HG03135 (cell line): ENCODE data around the gene NOXRED1.

Experiments
- ATAC-seq: cut with Tn5 transposase; IDR thresholded peaks from one replicate; pipeline ENCODE4 v1.9.1; 2021; ENCODE audit warnings: mild to moderate bottlenecking, moderate library complexity; ENCODE audit not compliant: unreplicated experiment

The NOXRED1 gene

GRCh38 chr14:77409131-77409533, 14.2 kb downstream of the NOXRED1 start:
- no peak for ATAC-seq

GRCh38 chr14:77407158-77407557, 16.2 kb downstream of the NOXRED1 start:
- no peak for ATAC-seq

DNA sequence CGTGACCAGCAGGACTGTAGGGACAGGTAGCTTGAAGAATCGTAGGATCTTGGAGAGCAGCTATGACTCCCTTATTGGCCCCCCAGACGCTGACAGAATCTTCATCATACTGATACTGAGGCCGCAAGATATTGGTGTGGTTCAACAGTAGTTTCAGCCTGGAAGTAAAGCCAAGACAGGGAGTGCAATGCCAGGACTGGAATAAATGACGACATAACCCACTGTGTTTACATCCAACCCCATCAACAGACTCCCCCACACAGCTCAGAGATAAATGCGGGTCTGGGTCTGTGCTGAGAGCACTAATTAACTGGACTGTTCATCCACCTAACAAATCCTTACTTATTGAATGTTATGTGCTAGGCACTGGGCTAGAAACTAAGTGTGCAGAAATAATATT, 16.6 kb downstream of the NOXRED1 start:
- no peak for ATAC-seq

- no peak for ATAC-seq
Observed at GRCh38 chr14:77406086-77406485, 17.2 kb downstream of the NOXRED1 start.

- ATAC-seq, result no peak
Observed at GRCh38 chr14:77403768-77404167, 19.6 kb downstream of the NOXRED1 start.

DNA sequence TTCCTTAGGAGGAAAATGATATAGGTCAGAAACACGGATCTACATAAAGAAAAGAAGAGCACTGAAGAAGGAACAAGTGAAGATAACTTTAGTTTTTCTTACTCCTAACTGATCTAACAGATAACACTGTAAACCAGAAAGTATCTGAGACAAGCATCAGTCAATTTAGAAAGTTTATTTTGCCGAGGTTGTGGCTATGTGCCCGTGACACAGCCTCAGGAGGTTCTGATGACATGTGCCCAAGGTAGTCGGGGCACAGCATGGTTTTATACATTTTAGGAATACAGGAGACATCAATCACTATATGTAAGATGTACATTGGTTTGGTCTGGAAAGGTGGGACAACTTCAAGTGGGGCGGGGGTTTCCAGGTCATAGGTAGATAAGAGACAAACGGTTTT, 23.1 kb downstream of the NOXRED1 start:
- no peak for ATAC-seq

- ATAC-seq, result no peak
Observed at GRCh38 chr14:77390188-77390587, 33.1 kb downstream of the NOXRED1 start.

GRCh38 chr14:77378701-77379100, 44.6 kb downstream of the NOXRED1 start:
- ATAC-seq, result no peak

- peak; percentile 2 for ATAC-seq
Observed at GRCh38 chr14:77377502-77377844, 45.9 kb downstream of the NOXRED1 start.

DNA sequence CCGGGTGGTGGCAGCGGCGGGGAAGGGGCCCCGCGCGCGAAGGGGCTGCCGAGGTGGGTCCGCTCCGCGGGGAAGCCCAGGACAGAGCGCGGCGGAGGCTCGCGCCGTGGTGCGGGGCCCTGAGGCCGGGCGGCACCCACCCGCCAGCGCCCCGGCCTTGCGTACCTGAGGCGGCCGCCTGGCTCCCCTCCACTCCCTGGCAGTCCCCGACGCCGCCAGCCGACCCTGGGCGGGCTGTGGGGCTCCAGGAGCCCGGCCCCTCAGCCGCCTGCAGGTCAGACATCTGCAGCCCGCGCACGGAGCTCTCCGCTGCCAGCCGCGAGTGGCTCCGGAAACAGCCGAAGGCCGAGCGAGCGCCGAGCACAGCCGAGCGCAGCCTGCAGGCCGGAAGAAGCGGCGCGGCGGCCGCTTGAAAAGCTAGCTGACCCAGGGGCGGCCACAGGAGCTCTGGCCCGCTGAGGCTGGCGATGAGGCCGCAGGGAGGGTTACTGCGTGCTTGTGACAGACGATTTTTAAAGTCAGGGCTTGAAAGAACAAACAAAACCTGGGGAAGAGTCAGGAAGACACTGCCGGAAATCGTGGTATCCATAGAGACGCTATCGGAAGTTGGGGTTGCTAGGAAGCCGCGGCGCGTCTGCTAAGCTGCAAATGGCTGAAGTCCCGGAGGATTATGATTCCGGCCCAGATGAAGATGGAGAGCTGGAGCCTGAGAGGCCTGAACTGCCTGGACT, 46.4 kb downstream of the NOXRED1 start, which contains the start of the genes SAMD15 and TMED8:
TSS of gene SAMD15 (plus strand) at position 609 of the 731 bp plus-strand sequence. CDS start at position 649, 40 bp downstream.
TSS of gene TMED8 (minus strand) at position 324 of the 731 bp plus-strand sequence. CDS start at position 283, 41 bp downstream.
- ATAC-seq, result peak; percentile 84

DNA sequence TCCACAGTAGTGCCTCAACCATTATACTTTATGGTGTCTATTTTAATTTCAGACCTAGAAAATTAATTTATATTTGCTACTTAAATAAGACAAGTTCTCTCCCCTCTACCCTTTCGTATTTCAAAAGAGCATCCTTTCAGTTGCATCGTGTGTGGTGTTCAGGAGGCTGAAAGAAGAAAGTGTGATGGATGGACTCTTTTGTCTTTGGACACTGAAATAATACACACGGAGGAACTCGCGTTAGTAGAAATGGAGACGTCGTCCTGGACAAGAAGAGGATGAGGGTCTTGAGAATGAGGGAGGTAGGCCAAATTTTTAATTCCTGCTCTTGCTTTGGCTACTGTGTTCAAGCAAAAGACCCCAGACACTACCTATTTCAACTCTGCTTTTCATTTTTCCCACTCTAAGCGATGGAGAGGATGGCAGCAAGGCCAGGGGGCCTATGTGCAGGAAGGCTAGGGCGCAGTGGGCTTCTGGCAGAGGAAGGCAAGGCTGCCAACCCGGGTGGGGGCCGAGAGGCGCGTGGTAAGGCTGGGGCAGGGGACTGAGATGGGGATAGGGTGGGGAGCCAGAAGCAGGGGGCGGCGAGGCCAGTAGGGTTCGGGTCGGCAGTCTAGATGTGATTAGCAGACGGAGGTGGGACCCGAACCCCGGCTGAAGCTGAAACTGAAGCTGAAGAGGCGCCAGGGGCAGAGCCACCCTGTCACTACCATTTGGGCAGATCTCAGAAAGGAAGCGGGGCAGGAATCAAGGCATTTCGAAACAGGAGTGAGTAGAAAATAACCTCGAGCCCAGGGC, 47.2 kb downstream of the NOXRED1 start:
- ATAC-seq, result peak; percentile 24

DNA sequence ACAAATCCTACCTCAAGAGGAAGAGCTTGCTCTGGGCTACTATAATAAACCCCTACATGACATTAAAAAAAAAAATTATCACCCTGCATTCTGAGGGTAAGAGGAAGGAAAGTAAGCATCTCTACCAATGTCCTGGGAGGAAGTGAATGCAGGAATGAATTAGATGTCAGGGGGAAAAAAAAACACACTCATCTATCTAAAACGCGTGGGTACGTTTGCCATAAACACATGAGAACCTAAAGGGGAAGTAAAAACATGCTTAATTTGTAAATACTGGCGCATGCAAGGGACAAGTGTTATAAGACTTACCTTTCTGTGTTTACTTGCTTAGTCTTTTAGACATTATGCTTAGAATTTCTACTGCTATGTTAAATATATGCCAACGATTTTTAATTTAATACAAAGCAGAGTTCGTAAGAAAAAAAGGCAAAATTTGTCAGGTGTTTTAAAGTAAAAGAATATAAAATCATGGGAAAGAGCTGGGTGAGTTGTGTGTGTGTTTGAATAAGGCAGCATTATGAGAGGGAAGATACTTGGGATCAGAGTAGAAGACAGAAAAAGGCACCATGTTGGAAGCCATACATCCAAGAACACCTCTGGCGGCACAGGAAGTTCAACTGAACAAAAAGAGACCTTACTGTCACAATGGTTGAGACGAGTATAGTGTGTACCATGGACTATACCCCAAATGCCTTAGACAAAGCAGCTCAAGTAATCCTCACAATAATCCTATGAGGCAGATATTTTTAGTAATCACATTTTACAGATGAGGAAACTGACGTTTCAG, 48.0 kb downstream of the NOXRED1 start:
- no peak for ATAC-seq

- no peak for ATAC-seq
Observed at GRCh38 chr14:77372304-77372841, 51.0 kb downstream of the NOXRED1 start.

DNA sequence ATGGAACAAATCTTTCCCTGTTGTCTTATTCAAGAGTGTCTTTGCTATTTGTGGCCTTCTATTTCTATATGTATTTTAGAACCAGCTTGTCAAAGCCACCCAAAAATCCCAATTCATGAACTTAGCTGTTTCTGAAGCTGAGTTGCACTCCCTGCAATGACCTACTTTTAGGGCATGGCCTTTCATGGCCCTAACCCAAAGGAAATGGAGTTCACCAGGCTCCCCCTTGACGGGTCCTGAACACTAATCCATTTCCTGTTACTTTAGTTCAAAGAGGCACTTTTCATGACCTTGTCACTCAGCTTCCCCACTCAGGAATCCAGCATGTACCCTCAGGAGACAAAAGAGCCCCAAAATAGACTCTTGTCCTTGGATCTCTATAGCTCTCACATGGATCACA, 54.0 kb downstream of the NOXRED1 start:
- no peak for ATAC-seq

DNA sequence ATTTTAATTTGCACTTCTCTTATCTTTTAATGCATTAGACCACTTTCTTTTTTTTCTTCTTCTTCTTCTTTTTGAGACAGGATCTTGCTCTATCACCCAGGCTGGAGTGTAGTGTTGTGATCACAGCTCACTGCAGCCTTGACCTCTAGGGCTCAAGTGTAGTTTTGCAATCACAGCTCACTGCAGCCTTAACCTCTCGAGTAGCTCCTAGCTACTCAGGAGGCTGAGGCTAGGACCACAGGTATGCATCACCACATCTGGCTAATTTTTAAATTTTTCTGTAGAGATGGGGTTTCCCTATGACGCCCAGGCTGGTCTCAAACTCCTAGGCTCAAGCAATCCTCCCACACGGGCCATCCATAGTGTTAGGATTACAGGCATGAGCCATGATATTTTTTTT, 59.2 kb downstream of the NOXRED1 start:
- ATAC-seq, result peak; percentile 52

GRCh38 chr14:77359626-77360025, 63.7 kb downstream of the NOXRED1 start:
- no peak for ATAC-seq

DNA sequence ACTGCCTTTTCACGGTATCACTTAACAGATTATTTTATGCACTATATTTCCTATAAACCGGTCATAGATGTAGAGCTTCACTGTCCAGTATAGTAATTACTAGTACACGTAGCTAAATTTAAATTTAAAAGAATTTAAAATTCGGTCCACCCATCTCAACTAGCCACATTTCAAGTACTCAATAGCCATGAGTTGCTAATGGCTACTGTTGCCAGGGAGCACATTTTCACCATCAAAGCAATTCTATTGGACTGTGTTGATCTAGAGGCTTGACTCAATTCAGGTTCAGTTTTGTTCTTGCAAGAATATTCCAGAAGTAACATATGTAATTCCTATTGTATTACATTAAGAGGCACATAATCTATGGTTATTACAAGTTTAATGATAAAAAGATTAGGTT, 66.4 kb downstream of the NOXRED1 start:
- ATAC-seq, result no peak

- no peak for ATAC-seq
Observed at GRCh38 chr14:77355811-77356210, 67.5 kb downstream of the NOXRED1 start.

GRCh38 chr14:77353469-77354141, 69.7 kb downstream of the NOXRED1 start:
- no peak for ATAC-seq

DNA sequence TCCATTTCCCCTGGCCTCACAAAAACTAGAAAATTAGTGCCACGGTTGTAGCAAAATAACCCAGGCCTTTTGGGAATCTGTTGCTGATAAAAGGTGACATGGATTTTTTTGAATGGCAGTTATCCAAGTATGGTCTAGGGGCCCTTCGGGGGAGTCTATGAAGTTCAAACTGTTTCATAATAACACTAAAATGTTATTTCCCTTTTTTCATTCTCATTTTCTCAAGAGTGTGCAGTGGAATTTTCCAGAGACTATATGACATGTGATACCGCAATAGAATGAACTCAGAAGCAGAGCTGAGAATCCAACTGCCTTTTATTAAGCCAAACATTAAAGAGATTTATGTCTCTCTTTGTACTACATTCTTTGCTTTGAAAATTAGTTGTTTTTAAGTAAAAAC, 75.6 kb downstream of the NOXRED1 start:
- no peak for ATAC-seq

DNA sequence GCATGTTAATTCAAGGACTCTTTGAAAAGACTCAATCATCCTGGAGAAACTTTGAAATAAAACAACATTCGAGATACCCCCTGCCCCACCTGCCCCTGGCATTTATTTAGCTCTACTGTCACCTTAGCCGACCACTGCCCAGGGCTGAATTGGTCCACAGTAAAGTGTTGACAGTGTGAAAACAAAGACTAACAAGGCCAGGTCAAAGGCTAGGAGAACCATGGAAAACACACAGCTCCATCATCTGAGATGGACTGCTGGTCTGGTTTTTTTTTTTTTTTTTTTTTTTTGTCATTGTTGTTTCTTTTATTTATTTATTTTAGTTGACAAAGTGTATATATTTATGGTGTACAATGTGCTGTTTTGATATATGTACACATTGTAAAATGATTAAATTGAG, 76.8 kb downstream of the NOXRED1 start:
- ATAC-seq, result no peak
